Activated CD4-positive, alpha-beta T cell treated with anti-CD3 and anti-CD28 coated beads, Interleukin-2, amount 50 U/mL, for 16 hours (primary cell): Measurements from ENCODE around the gene WWP2.
"Not testable (repeated sequence)": the region's sequence is repeated elsewhere in the genome, so short reads cannot be mapped to it uniquely, and the experiment has no call there.

ENCODE experiments used
- DNase-seq: peaks from one replicate; pipeline ENCODE4 v3.0.0-alpha.2; 2020

The WWP2 gene

DNA sequence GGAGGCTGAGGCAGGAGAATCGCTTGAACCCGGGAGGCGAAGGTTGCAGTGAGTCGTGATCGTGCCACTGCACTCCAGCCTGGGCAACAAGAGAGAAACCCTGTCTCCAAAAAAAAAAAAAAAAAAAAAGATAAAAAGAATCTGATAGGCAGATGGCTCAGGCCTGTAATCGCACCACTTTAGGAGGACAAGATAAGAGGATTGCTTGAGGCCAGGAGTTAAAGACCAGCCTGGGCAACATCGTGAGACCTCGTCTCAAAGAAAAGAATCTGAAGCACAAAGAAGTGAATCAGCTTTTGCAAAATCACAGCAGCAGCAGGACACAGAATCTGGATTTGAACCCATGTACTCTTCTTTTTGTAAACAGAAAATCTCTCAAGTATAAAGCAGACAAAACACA, 15.0 kb upstream of the WWP2 start:
- DNase-seq, result no peak

GRCh38 chr16:69748694-69749345, 13.3 kb upstream of the WWP2 start:
- DNase-seq, result no peak

- DNase-seq, result no peak
Observed at GRCh38 chr16:69754143-69754468, 8.0 kb upstream of the WWP2 start.

DNA sequence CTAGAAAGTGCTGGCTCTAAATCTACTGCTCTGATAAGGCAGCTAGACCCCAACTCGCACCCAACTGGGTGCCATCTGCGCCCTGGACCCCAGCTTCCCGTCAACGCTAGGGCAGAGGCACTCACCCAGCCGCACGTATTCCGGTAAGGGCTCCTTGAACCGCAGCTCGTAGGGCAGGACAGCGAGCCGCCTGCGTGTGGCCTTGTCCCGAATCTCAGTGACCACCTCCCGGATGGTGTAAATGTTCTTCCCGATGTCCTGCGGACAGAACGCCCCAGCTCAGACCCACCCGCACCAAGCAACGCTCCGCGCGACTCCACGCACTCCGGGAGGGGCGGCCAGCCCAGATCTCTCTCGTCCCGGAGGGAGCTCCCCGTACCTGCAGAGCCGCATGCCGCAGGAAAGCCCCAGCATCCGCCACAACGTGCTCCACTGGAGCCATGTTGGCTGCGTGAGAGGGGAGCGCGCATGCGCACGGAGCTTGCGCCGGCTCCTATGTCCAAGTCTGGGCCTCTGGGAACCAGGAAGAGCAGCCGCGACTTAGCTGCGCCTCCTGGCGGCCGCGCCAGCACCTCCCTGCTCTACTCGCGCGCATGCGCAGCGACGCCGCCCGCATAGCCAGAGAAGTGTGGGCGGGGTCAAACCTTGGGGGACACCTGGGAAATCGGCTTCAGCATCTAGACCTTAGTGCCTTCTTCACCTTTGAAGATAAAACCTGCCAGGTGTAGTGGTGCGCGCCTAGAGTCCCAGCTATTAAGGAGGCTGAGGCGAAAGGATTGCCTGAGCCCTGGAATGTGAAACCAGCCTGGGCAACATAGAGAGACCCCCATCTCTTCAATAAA, 7.4 kb upstream of the WWP2 start, which contains the start of gene NOB1:
TSS of gene NOB1 (minus strand) at position 458 of the 842 bp plus-strand sequence. CDS start at position 442, 16 bp downstream.
- peak; percentile 98 for DNase-seq

DNA sequence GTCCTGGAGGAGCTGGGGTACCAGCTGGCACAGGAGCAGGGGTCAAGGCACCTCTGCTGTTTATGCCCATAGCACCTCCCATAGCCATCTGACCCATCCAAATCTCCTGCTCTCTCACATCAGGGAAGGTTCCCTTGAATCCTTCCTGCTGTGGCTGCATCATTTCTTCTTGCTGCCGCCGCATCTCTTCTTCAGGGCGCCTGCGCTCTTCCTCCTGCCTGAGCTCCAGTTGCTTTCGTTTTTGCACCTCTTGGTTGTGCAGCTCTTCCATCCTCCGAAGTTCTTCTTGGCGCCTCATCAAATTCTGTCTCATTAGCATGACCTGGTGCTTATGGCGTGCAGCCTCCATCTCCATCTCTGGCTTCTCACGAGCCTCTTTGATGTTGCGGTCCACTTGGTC, 5.4 kb upstream of the WWP2 start:
- DNase-seq, result no peak

GRCh38 chr16:69757375-69757774, 4.8 kb upstream of the WWP2 start:
- not testable (repeated sequence) for DNase-seq

GRCh38 chr16:69762814-69763598, 874 bp downstream of the WWP2 start:
- DNase-seq, result no peak

DNA sequence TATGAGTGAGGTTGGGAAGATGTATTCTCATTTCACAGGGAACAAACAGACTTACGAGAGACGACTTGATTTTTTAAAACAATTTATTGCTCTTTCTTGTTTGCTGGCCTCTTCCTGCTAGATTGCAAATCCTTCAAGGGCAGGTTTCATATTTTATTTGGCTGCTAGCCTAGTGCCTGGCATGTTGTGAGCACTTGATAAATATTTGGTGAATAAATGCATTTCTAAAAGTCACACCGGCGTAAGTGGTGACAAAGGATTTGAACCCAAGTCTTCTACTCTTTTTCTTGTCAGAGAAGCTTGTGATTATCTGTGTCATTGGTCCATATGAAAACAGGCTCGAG, 1.4 kb downstream of the WWP2 start:
- DNase-seq, result no peak

GRCh38 chr16:69767459-69768229, 5.5 kb downstream of the WWP2 start:
- DNase-seq, result no peak

DNA sequence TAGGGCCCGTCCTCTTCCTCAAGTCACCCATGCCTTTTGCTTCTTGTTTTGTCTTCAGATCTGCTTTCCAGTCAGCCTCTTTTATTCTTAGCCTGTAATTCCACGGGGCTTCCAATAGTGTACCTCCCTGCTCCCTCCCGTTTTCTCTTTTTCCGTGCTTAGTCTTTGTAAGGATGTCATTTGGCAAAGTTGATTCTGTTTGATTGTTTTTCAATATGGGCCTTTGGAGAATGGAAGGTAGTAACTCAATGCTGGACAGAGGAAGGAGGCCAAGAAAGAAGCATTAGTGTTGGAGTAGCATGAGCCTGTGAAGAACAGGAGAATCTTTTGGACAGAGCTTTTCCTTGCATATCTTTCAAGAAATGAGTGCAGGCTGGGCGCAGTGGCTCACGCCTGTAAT, 6.5 kb downstream of the WWP2 start:
- no peak for DNase-seq

GRCh38 chr16:69769404-69769803, 7.3 kb downstream of the WWP2 start:
- no peak for DNase-seq

- no peak for DNase-seq
Observed at GRCh38 chr16:69771651-69771967, 9.5 kb downstream of the WWP2 start.

DNA sequence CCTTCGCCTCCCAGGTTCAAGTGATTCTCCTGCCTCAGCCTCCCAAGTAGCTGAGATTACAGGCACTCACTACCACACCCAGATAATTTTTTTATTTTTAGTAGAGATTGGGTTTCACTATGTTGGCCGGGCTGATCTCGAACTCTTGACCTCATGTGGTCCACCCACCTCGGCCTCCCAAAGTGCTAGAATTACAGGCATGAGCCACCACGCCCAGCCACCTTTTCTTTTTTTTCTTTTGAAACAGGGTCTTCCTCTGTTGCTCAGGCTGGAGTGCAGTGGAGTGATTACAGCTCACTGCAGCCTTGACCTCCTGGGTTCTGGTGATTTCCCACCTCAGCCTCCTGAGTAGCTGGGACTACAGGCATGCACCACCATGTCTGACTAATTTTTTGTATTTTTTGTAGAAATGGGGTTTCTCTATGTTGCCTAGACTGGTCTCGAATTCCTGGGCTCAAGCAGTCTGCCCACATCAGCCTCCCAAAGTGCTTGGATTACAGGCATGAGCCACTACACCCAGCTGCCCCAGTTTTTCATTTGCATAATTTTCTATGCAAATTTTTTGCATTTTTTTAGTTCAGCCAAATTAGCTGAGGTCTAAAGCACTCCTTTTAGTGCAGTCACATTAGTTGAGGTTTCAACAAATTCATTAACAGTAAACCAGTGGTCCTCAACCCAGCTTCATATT, 11.3 kb downstream of the WWP2 start:
- no peak for DNase-seq

GRCh38 chr16:69775563-69775962, 13.4 kb downstream of the WWP2 start:
- DNase-seq, result no peak

GRCh38 chr16:69779724-69780123, 17.6 kb downstream of the WWP2 start:
- DNase-seq, result no peak

DNA sequence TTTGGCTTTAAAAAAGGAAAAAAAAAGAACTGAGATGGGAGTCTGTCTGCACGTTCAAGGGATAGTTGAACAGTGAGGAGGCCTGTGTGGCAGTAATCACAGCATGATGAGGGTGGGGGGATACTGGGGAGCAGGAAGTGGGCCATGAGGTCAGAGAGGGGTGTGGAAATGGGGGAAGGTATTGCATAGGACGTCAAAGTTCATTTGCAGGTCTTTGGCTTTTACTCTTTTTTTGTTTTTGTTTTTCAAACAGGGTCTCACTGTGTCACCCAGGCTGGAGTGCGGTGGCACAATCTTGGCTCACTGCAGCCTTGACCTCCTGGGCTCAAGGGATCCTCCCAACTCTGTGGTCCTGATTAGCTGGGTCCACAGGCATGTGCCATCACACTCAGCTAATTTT, 19.0 kb downstream of the WWP2 start:
- DNase-seq, result no peak

- DNase-seq, result no peak
Observed at GRCh38 chr16:69784586-69784985, 22.5 kb downstream of the WWP2 start.

- no peak for DNase-seq
Observed at GRCh38 chr16:69787883-69788282, 25.8 kb downstream of the WWP2 start.

- not testable (repeated sequence) for DNase-seq
Observed at GRCh38 chr16:69791391-69791847, 29.3 kb downstream of the WWP2 start.

DNA sequence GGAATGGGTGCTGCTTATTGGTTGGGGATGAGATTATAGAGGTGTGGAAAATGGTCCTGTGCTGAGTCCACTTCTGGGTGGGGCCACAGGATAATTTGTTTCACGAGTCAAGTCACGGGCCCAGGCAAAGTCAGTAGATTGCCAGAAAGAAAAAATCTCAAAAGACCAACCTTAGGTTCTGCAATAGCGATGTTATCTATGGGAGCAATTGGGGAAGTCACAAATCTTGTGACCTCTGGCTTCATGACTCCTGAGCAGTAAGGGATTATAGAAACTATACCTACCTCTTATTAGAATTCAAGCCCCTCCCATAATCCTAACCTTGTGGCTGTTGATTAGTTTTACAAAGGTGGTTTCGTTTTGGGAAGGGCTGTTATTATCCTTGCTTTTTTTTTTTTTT, 31.4 kb downstream of the WWP2 start:
- DNase-seq, result no peak

DNA sequence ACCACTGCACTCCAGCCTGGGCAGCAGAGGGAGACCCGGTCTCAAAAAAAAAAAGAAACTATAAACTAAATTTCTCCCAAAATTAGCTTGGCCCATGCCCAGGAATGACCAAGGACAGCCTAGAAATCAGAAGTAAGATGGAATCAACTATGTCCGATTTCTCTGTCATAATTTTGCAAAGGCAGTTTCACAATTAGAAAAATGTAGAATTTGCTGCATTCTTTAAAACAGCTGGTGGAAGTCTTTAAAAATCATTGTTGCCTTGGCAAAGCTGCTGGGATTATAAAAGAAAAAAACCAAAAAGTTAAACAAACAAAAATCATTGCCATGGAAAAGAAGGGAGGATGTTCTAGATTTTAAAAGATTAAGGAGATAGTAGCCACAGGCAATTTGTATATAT, 32.4 kb downstream of the WWP2 start:
- no peak for DNase-seq

GRCh38 chr16:69796285-69797118, 34.4 kb downstream of the WWP2 start:
- DNase-seq, result peak; percentile 53
